Erythroblast (primary cell): Measurements from ENCODE around the gene CLPX.
"Not testable (repeated sequence)": the region's sequence is repeated elsewhere in the genome, so short reads cannot be mapped to it uniquely, and the experiment has no call there.

Source experiments
- DNase-seq, 2 experiments: peaks; one replicate each; lab custom pipeline; 2025; lab: John Stamatoyannopoulos, UW
- GATA1 ChIP-seq: IDR thresholded peaks from 2 replicates; pipeline ENCODE4 v1.6.1; 2011; ENCODE audit warnings: low read depth, mild to moderate bottlenecking, control low read depth, low read length, moderate library complexity
- POLR2A ChIP-seq: IDR thresholded peaks from 2 replicates; pipeline ENCODE4 v1.6.1; 2011; ENCODE audit warnings: mild to moderate bottlenecking, low read length

The CLPX gene

DNA sequence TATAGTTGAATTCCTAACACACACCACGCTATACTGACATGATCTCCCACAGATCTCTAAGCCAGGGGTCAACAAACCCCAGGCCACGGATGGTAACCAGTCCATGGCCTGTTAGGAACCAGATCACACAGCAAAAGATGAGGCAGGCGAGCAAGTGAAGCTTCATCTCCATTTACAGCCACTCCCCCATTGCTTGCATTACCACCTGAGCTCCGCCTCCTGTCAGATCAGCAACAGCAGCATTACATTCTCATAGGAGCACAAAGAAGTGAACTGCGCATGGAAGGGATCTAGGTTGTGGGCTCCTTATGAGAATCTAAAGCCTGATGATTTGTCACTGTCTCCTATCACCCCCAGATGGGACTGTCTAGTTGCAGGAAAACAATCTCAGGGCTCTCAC lies 54.2 kb downstream of the CLPX start:
- DNase-seq, result no peak
- no peak for TF ChIP-seq GATA1
- TF ChIP-seq POLR2A, result no peak

DNA sequence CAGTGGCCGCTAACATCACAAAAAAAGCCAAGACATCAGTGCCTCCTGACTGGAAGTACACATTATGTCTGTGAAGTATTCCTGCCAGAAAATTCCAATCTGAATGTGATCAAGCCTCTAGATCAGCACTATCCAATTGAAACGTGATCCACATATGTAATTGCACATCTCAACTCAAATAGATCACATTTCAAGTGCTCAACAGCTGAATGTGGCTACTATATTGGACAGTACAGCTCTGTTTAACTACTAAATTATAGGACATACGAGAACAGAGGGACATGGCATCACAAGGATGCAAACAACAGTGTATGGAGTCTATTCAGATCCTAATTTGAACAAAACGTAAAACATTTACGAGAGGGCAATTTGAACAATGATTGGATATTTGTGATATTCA lies 69.6 kb downstream of the CLPX start:
- DNase-seq, result no peak
- TF ChIP-seq POLR2A (no peak), GATA1 (no peak)

DNA sequence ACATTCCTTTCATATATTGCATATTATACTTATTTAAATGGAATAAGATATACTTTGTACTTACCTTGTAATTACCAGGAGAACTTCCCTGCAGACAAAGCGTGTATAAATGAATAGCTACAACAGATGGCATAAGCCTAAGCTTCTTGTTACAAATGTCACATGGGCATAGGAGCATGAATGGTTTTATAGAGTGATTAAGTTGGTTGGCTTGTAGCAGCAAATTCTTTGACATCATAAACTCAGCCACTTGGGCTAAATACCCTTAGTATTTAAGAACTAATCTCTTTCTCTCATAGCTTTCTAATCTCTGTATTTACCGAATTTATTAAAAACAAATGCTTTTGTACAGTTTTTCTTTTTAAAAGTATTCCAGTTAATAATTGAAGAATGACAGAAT lies 70.1 kb downstream of the CLPX start, which contains the start of gene UBAP1L:
Gene UBAP1L, minus strand, starts transcription at position 115 of the 400 bp plus-strand sequence. CDS start 8,985 bp downstream, outside the sequence.
- TF ChIP-seq POLR2A (no peak), GATA1 (no peak)
- no peak for DNase-seq

DNA sequence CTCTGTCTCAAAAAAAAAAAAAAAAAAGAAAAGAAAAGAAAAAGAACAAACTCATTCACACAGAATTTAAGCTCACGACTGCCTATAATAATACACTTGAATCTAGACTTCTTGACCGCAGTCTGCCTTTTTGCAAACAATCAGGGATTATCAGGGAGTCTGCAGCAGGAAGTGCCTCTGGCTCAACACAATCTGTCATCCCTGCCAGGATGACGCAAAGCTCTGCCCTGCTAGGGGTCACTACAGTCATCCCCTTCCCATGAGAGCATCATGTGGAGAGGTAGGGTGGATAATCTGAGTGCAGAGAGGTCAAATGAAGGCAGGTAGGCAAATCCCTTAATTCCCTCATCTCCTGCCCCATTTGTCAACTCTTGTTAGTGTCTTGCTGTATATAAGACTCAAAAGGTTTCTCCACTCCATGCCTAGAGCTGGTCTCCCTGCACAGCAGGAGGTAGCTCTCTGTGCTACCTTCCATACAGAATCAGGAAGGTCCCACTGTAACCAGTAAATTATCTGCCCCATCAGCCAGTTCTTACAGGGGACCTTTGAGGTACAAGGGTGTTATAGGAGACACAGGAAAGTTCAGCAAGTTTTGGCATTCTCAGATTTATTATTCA lies 74.4 kb downstream of the CLPX start:
- DNase-seq, result no peak
- no peak for TF ChIP-seq POLR2A
- no peak for TF ChIP-seq GATA1

DNA sequence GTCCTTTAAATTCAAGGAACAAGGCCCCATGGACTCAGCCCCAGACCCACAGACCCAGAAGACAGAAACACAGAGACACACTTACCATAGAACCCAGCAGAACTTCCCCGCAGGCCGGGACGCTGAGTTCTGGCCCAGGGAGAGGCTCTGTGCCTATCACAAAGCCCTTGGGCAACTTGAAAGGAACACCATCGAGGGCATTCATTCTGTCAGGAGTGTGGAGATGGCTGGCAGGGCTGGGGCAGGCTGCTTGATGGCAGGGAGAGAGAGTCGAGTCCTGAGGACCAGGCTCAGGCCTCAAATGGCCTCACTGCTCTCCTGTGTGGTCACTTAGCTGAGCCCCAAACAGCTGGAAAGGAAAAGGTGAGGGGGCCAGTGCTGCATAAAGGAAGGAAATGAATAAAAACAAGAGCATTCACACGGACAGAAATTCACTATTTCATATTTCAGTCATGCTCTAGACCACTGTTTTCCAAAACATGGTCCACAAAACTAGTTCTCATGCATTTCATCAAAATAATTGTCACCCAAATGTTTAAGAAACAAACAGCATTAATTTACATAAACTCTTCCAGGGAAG lies 79.0 kb downstream of the CLPX start:
- no peak for DNase-seq
- TF ChIP-seq POLR2A (no peak), GATA1 (no peak)

DNA sequence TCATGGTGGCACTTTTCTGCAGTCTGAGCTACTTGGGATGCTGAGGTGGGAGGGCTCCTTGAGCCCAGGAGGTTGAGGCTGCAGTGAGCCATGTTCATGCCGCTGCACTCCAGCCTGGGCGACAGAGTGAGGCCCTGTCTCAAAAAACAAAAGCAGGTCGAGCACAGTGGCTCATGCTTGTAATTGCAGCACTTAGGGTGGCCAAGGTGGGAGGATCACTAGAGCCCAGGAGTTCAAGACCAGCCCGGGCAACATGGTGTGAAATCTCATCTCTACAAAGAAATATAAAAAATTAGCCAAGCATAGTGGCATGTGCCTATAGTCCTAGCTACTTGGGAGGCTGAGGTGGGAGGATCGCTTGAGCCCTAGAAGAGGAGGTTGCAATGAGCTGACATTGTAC lies 80.1 kb downstream of the CLPX start:
- TF ChIP-seq POLR2A (no peak), GATA1 (no peak)
- DNase-seq, result no peak

DNA sequence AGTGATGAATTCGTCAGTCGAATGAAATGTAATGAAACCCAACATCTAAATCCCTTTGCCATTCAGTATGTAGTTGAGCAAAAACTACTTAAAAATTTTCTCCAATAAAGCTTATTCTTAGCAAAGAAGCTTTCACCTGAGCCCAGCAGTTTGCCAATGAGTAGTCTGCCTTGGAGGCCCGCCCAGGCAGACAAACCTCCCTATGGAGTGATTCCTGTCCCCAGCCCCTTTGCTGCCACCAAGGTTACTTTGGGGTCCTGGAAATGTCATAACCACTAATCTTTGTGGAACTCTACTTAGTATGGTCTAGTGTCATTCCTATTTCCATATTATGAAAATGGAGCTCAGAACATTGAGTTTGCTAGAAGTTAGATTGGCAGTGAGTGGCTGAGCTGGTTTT lies 82.2 kb downstream of the CLPX start:
- TF ChIP-seq POLR2A, result no peak
- TF ChIP-seq GATA1, result no peak
- DNase-seq, result no peak

DNA sequence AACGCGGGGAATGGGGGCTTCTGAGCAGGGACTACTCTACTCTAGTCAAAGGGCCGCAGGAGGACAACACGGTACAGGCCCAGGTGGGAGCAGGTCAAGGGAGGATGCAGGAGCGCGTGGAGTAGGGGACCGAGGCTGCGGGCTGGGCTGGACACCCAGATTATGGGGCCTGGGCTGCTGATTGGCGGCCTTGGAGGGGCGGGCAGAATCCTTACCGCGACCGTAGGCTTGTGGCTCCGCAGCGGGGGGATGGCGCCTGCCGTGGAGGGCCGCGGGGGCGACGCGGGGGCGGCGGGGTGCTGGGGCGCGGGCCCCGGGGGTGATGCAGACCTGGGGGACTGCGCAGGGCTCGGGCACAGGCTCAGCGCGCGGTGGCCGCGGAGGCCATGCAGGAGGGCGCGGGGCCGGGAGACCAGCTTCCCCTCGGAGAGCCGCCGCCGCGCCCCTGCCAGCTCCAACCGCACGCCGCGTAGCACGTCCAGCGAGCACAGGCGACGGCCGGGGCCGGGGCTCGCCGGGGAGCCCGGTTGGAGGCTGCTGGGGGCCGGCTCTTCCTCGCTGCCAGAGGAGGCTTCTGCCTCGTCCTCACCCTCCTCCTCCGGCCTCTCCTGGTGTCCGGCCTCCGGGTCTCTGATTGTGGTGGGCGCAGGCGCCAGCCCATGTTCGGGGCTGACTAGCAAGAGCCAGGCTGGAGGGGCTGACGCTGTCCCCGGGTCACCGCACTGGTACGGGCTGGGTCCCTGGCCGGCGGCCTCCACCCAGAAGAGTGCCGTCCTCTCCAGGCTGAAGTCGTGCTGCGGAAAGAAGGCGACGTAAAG lies 83.0 kb downstream of the CLPX start:
- DNase-seq, result no peak
- no peak for TF ChIP-seq GATA1
- no peak for TF ChIP-seq POLR2A

DNA sequence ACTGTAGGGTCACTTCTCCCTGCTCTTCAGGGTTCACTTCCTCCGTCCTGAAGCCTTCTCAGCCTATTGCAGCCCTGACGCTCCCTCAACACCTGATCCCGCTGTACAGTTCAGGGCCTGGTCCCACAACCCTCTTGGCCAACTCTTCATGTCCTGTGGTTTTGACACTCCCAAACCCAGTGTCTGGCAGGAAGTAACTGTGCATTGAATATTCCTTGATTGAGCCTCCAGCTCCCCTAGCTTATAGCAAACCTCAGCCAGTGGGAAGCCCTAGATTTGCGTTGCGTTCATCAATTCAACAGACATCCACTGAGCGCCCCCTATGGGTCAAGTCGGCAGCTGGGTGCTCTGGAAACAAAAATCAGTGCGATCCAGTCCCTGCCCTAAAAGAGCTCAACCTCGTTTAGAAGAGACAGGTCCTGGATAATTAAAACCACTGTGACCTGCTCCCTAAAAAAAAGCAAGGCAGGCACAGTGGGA lies 83.7 kb downstream of the CLPX start:
- DNase-seq, result peak; percentile 57 to 71

DNA sequence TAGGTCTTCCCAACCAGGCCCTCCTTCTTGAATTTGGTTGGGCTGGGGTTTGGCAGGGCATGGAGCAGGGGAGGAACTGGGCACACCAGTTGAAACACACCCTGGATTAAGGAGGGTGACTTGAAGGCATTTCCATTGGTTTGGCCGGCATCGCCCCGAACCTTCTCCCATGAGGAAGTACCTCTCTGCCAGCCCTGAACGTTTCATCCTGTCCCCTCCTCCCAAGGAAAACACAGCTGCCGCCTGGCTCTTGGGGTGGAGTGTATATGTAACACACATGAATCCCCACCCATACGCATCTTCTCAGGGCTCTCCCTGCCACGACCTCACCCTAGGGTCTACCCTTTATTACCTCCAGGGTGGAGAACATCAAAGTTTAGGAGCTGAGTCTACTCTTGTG lies 84.7 kb downstream of the CLPX start:
- no peak for DNase-seq
- TF ChIP-seq POLR2A (no peak), GATA1 (no peak)

More for the DNA sequence above, 83.7 kb downstream of the CLPX start:
- TF ChIP-seq GATA1 (no peak), POLR2A (no peak)

DNA sequence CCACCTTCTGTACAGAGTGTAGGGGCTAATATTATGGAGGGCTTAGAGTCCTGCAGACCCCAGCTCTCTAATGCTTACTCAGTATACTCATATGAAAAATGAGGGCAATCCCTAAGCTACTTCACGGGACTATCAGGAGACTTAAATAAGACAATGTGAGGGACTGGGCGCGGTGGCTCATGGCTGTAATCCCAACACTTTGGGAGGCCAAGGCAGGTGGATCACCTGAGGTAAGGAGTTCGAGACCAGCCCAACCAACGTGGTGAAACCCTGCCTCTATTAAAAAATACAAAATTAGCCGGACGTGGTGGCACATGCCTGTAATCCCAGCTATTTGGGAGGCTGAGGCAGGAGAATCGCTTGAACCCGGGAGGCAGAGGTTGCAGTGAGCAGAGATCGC lies 85.3 kb downstream of the CLPX start:
- DNase-seq, result not testable (repeated sequence)

DNA sequence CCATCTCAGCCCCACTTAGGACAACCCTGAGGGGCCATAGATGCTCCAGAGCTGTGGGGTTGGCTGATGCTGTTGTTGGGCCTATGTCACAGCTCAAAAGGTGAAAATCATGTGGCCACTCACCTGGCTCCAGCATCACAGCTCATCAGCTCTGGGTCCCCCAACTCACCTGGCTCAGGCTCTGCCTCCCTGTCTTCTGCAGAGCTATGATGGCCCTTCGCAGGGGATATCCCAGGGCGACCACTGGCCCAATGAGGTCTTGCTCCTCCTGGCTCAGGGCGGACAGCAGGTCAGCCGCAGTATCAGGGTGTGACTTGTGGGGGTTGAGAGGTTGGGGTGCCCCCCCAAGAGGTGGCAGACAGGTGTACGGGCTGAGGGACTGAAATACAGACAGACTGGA lies 85.8 kb downstream of the CLPX start:
- TF ChIP-seq GATA1 (no peak), POLR2A (no peak)
- DNase-seq, result no peak
